Measurements from ENCODE around the gene KCNQ1OT1.

- TF ChIP-seq CTCF (IDR thresholded peaks at IDR 0.05) (no peak), EP300 (IDR thresholded peaks at IDR 0.05) (no peak), POLR2A (IDR thresholded peaks at IDR 0.05) (no peak), POLR2AphosphoS5 (IDR thresholded peaks at IDR 0.05) (no peak)
Observed at GRCh38 chr11:2726964-2727363, 27.2 kb upstream of the KCNQ1OT1 start.
